SK-N-SH (cell line): Measurements from ENCODE around the gene CDC16. TPM values are rescaled to one million over a fixed set of nuclear protein-coding genes. Genes with fewer than 3 reads are reported as not detected.

Source experiments
- CTCF ChIA-PET: fragments of 300-600, 350-600 bp; formaldehyde crosslinking; extraction: SDS; loops from one replicate; lab custom pipeline; 2021; lab: Yijun Ruan, JAX
- POLR2A ChIA-PET: fragments of 350-600 bp; sonication (Branson Sonifier 250); formaldehyde crosslinking; extraction: SDS; loops from one replicate; lab custom pipeline; 2020; ENCODE audit warnings: antibody characterized with exemption, inconsistent platforms; lab: Yijun Ruan, JAX
- DNase-seq: peaks from one replicate; pipeline ENCODE4 v3.0.0; 2012
- H2AFZ ChIP-seq: fragments of 200-600 bp; sonication (generic); 2 replicates; pipeline ENCODE4 v1.8.1; 2016; ENCODE audit warnings: antibody characterized with exemption, mild to moderate bottlenecking, low read depth
- H3F3A ChIP-seq: fragments of 200-600 bp; sonication (generic); replicated peaks from 2 replicates; pipeline ENCODE3; 2016; ENCODE audit warnings: antibody characterized with exemption, mild to moderate bottlenecking; ENCODE audit not compliant: insufficient read depth
- H3K27ac ChIP-seq, 2 experiments: fragments of 200-500 bp in 1 of 2; fragments of 200-600 bp in 1 of 2; sonication (Bioruptor generic) in 1 of 2; sonication (generic), shearing (Covaris generic) in 1 of 2; 2 replicates each; pipeline versions ENCODE4 v1.5.1 to v1.6.1; 2014 to 2016; ENCODE audit warnings: low read depth in 2 of 2, inconsistent platforms in 1 of 2, low read length in 1 of 2, mild to moderate bottlenecking in 1 of 2, mixed read lengths in 1 of 2
- H3K27me3 ChIP-seq: fragments of 200-600 bp; sonication (generic), shearing (Covaris generic); 2 replicates; pipeline ENCODE4 v1.6.1; 2016; ENCODE audit warnings: mixed run types; ENCODE audit not compliant: insufficient read depth
- H3K36me3 ChIP-seq, 2 experiments: fragments of 200-500 bp in 1 of 2; fragments of 200-600 bp in 1 of 2; sonication (Bioruptor generic) in 1 of 2; sonication (generic) in 1 of 2; replicated peaks in 1 of 2; 2 replicates each; pipeline versions ENCODE3 to v1.5.1; 2014 to 2016; ENCODE audit warnings: low read length in 1 of 2, mild to moderate bottlenecking in 1 of 2; ENCODE audit not compliant: insufficient read depth in 2 of 2, control insufficient read depth in 1 of 2
- H3K4me1 ChIP-seq, 2 experiments: fragments of 200-500 bp in 1 of 2; fragments of 200-600 bp in 1 of 2; sonication (Bioruptor generic) in 1 of 2; sonication (generic), shearing (Covaris generic) in 1 of 2; 2 replicates each; pipeline versions ENCODE4 v1.5.1 to v1.6.1; 2014 to 2016; ENCODE audit warnings: low read depth in 1 of 2, low read length in 1 of 2, mixed run types in 1 of 2; ENCODE audit not compliant: insufficient read depth in 2 of 2, control insufficient read depth in 1 of 2
- H3K4me2 ChIP-seq: fragments of 200-600 bp; sonication (generic), shearing (Covaris generic); 2 replicates; pipeline ENCODE4 v1.6.1; 2017; ENCODE audit warnings: mixed run types
- H3K4me3 ChIP-seq, 2 experiments: fragments of 200-500 bp in 1 of 2; fragments of 200-600 bp in 1 of 2; sonication (Bioruptor generic) in 1 of 2; sonication (generic), shearing (Covaris generic) in 1 of 2; 2 replicates each; pipeline versions ENCODE4 v1.5.1 to v1.8.1; 2014 to 2016; ENCODE audit warnings: low read depth in 2 of 2, inconsistent platforms in 1 of 2, low read length in 1 of 2, mild to moderate bottlenecking in 1 of 2, mixed read lengths in 1 of 2, moderate library complexity in 1 of 2
- H3K79me2 ChIP-seq: fragments of 200-600 bp; sonication (generic); 2 replicates; pipeline ENCODE4 v1.8.1; 2017; ENCODE audit warnings: mild to moderate bottlenecking; ENCODE audit not compliant: insufficient read depth
- H3K9ac ChIP-seq: fragments of 200-600 bp; sonication (generic); 2 replicates; pipeline ENCODE4 v1.6.1; 2017; ENCODE audit warnings: mixed run types
- H3K9me2 ChIP-seq: fragments of 200-600 bp; sonication (generic); 2 replicates; pipeline ENCODE4 v1.6.1; 2017; ENCODE audit warnings: mixed run types
- H3K9me3 ChIP-seq: fragments of 200-600 bp; sonication (generic); 2 replicates; pipeline ENCODE4 v1.6.1; 2017; ENCODE audit warnings: mixed run types, mild to moderate bottlenecking, moderate library complexity
- H4K20me1 ChIP-seq: fragments of 200-600 bp; sonication (generic); 2 replicates; pipeline ENCODE4 v1.6.1; 2017; ENCODE audit warnings: mild to moderate bottlenecking, mixed run types; ENCODE audit not compliant: insufficient read depth
- ELF1 ChIP-seq: IDR thresholded peaks from 2 replicates; pipeline ENCODE4 v1.4.0; 2012
- EZH2phosphoT487 ChIP-seq: fragments of 200-600 bp; sonication (generic); IDR thresholded peaks from 2 replicates; pipeline ENCODE4 v1.6.1; 2017; ENCODE audit warnings: low read depth, mixed run types, mild to moderate bottlenecking, antibody characterized with exemption, moderate library complexity, borderline replicate concordance
- FOXJ3 ChIP-seq: sonication (generic); formaldehyde crosslinking; IDR thresholded peaks from 2 replicates; pipeline ENCODE4 v1.5.1; 2020; ENCODE audit warnings: mild to moderate bottlenecking, missing genetic modification reagents
- MEF2A ChIP-seq: IDR thresholded peaks from 2 replicates; pipeline ENCODE4 v1.4.0; 2012; ENCODE audit warnings: low read depth, borderline replicate concordance
- MXI1 ChIP-seq: IDR thresholded peaks from 2 replicates; pipeline ENCODE4 v1.6.1; 2012; ENCODE audit warnings: mild to moderate bottlenecking, low read depth, low read length, improper control_type of control experiment
- NRF1 ChIP-seq: IDR thresholded peaks from 2 replicates; pipeline ENCODE4 v1.6.1; 2012; ENCODE audit warnings: low read depth, mild to moderate bottlenecking, low read length
- POLR2AphosphoS5 ChIP-seq: IDR thresholded peaks from 2 replicates; pipeline ENCODE4 v1.6.1; 2012; ENCODE audit warnings: low read depth, low read length
- RFX5 ChIP-seq: IDR thresholded peaks from 2 replicates; pipeline ENCODE4 v1.6.1; 2012; ENCODE audit warnings: mild to moderate bottlenecking, improper control_type of control experiment, low read length
- RXRA ChIP-seq: IDR thresholded peaks from 2 replicates; pipeline ENCODE4 v1.4.0; 2012; ENCODE audit warnings: low read depth, mild to moderate bottlenecking, borderline replicate concordance
- SIN3A ChIP-seq: IDR thresholded peaks from 2 replicates; pipeline ENCODE4 v1.6.1; 2012; ENCODE audit warnings: low read depth, mild to moderate bottlenecking, low read length, moderate library complexity, borderline replicate concordance
- TAF1 ChIP-seq: IDR thresholded peaks from 2 replicates; pipeline ENCODE4 v1.6.1; 2012; ENCODE audit warnings: low read depth, mild to moderate bottlenecking, low read length, moderate library complexity, borderline replicate concordance
- TEAD4 ChIP-seq: IDR thresholded peaks from 2 replicates; pipeline ENCODE4 v1.4.0; 2012; ENCODE audit warnings: mild to moderate bottlenecking, borderline replicate concordance; ENCODE audit not compliant: insufficient read depth
- WGBS: methylation state at CpG from one replicate; pipeline ENCODE4 v1.1.6; 2017; ENCODE audit warnings: low lambda C conversion rate; 5-methylcytosine and 5-hydroxymethylcytosine counted together
- polyA plus RNA-seq, 3 experiments: library from polyadenylated mRNA; depleted of rRNA; stranded (reverse); fragments of >200 nt; gene quantifications; 2 replicates each; pipeline ENCODE4 v1.2.3, GENCODE V29; 2012
- TF ChIP-seq, protein P1 (sequence below): IDR thresholded peaks from 2 replicates; pipeline ENCODE4 v1.4.0; 2012; ENCODE audit warnings: low read depth, borderline replicate concordance
- TF ChIP-seq, protein P2 (sequence below): IDR thresholded peaks from 2 replicates; pipeline ENCODE4 v1.4.0; 2012; ENCODE audit warnings: low read depth, borderline replicate concordance

The CDC16 gene
- polyA plus RNA-seq, 1 of the 3 experiments (the other 2 are of a cell fraction), result 56.9 TPM

DNA sequence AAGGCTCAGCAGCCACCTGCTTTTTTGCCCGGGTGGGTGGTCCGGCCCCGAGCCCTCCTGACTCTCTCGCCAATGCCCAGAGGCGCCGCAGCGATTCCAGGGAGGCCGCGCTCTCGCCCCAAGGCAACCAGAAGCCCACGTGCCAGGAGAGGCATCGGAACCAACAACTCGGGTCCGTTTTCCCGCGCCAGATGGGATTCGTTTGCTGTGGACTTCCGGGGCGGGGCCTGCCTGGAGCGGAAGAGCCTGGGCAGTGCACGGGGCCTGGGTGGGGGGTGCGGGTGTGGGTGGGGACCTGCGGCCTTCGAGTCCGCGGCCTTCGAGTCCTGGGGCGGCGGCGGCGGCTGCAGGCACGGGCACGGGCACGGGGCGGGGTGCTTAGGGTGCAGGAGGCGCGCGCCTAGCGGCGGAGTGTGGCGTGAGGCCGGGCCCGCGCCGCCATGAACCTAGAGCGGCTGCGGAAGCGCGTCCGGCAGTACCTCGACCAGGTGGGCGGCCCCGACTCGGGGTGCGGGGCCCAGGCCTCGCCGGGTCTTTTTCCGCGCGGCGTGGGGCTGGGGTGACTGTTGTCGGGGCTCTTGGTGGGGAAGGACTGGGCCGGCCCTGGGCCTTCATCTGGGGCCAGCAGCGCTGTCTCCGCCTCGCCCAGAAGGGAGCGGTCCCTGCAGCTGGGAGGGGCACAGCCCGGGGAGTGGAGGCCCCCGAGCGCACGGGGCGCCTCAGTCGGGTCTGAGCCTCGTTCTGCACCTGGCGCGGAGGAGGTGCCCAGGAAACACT is at the start of gene CDC16 (continued):
- 0 out of 2 replicates have a peak, but pooled peaks have one; percentile 45 for TF ChIP-seq FOXJ3
- TF ChIP-seq MXI1, result peak; percentile 52; the same call in 1 of the 2 replicates
- TF ChIP-seq SIN3A, result peak; percentile 49; the same call in 1 of the 2 replicates
- no peak for TF ChIP-seq RFX5
- no peak for TF ChIP-seq NRF1
- peak; percentile 67; the same call in 1 of the 2 replicates for TF ChIP-seq TAF1
- no peak for TF ChIP-seq TEAD4
- TF ChIP-seq MEF2A, result no peak
- TF ChIP-seq, protein P1, sequence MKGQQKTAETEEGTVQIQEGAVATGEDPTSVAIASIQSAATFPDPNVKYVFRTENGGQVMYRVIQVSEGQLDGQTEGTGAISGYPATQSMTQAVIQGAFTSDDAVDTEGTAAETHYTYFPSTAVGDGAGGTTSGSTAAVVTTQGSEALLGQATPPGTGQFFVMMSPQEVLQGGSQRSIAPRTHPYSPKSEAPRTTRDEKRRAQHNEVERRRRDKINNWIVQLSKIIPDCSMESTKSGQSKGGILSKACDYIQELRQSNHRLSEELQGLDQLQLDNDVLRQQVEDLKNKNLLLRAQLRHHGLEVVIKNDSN, result peak; percentile 49
- TF ChIP-seq ELF1, result peak; percentile 57
- peak; percentile 28 for TF ChIP-seq POLR2AphosphoS5
- TF ChIP-seq RXRA, result no peak

DNA sequence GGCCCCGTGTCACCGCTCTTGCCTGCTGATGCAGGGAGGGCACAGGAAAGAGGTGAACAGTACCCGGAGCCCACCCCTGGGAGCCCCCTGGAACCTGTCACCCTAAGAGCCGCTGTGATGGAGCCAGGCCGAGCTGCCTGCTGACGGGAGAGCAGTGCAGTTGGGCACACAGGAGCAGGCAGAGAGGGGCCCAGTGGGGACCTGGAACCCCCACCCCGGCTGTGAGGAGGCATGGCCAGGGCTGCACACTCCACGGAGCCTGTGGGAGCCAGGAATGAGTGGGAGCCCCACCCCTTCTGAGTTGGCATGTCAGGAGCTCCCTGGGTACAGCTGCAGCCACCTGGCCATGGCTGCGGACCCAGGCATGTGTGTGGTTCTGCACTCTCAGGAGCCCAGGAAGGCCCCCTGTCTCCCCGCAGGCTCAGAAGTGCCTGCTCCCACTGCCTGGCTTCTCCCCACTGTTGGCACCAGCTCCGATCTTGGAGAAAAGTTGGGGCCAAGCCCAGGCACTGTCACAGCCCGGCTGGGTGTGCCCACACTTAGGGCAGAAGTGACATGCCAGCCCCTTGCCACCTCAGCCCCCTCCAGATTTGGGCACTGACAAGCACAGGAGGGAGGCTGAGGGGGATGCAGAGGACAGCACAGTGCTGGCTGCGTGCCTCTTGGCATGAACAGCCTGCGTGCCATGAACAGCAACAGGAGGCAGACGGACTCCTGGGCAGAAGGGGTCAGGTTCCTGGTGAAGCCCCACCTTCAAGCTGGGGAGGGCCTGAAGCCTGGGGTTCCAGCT is 49.3 kb upstream of the CDC16 start:
- H3F3A ChIP-seq, result no peaks in the 10 kb centered on the region
- no peak overlapping the region; a peak in 1 of 4 replicates for H3K4me3 ChIP-seq
- H3K4me1 ChIP-seq, result no peaks in the 10 kb centered on the region
- no peak overlapping the region for H2AFZ ChIP-seq
- TF ChIP-seq, protein P2, sequence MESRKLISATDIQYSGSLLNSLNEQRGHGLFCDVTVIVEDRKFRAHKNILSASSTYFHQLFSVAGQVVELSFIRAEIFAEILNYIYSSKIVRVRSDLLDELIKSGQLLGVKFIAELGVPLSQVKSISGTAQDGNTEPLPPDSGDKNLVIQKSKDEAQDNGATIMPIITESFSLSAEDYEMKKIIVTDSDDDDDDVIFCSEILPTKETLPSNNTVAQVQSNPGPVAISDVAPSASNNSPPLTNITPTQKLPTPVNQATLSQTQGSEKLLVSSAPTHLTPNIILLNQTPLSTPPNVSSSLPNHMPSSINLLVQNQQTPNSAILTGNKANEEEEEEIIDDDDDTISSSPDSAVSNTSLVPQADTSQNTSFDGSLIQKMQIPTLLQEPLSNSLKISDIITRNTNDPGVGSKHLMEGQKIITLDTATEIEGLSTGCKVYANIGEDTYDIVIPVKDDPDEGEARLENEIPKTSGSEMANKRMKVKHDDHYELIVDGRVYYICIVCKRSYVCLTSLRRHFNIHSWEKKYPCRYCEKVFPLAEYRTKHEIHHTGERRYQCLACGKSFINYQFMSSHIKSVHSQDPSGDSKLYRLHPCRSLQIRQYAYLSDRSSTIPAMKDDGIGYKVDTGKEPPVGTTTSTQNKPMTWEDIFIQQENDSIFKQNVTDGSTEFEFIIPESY, result no peak
- no peak for TF ChIP-seq EZH2phosphoT487
- TF ChIP-seq, all 33 proteins: peak for 0
- Histone ChIP-seq H3K4me2 (no peak overlapping the region), H3K27ac (no peak overlapping the region), H3K9ac (no peak overlapping the region), H3K9me2 (no peaks in the 10 kb centered on the region), H3K9me3 (no peaks in the 10 kb centered on the region), H4K20me1 (no peaks in the 10 kb centered on the region), H3K36me3 (no peaks in the 10 kb centered on the region), H3K27me3 (no peaks in the 10 kb centered on the region; the same call in 1 of the 2 replicates), H3K79me2 (no peaks in the 10 kb centered on the region)
- POLR2A ChIA-PET, result no interaction called here
- no peak for DNase-seq
- WGBS, result 20% methylated on average over 1 of the region's 15 CpGs
- CTCF ChIA-PET, result no interaction called here
